Activated CD4-positive, alpha-beta memory T cell treated with anti-CD3 and anti-CD28 coated beads, Interleukin-2, amount 10 ng/mL, durations not matched to agents 7 days and 5 days (primary cell): Measurements from ENCODE around the gene RBM26. TPM values are rescaled to one million over a fixed set of nuclear protein-coding genes. Genes with fewer than 3 reads are reported as not detected.

ENCODE experiments used
- CTCF ChIA-PET: fragments of 350-600 bp; sonication (Branson Sonifier 250); formaldehyde crosslinking; loops from one replicate; lab custom pipeline; 2021; ENCODE audit warnings: antibody characterized with exemption, inconsistent platforms; lab: Charles Lee
- POLR2A ChIA-PET: fragments of 350-600 bp; sonication (Branson Sonifier 250); formaldehyde crosslinking; loops from one replicate; lab custom pipeline; 2021; ENCODE audit warnings: antibody characterized with exemption; lab: Charles Lee
- DNase-seq: peaks from one replicate; pipeline ENCODE4 v3.0.0-alpha.2; 2020
- H3K27ac Mint-ChIP-seq: one replicate; pipeline ENCODE4 v1.8.0; 2021; ENCODE audit warnings: mild to moderate bottlenecking, mixed read lengths
- H3K27me3 Mint-ChIP-seq: one replicate; pipeline ENCODE4 v1.8.0; 2021; ENCODE audit warnings: mixed read lengths
- H3K36me3 Mint-ChIP-seq: one replicate; pipeline ENCODE4 v1.8.0; 2021; ENCODE audit warnings: low read depth, mixed read lengths
- H3K4me1 Mint-ChIP-seq: one replicate; pipeline ENCODE4 v1.8.0; 2021; ENCODE audit warnings: mixed read lengths
- H3K4me3 Mint-ChIP-seq: one replicate; pipeline ENCODE4 v1.8.0; 2021; ENCODE audit warnings: mild to moderate bottlenecking, mixed read lengths
- H3K9me3 Mint-ChIP-seq: one replicate; pipeline ENCODE4 v1.8.0; 2021; ENCODE audit warnings: mixed read lengths
- total RNA-seq, 2 experiments: library from RNA; stranded (reverse); gene quantifications; one replicate each; pipeline ENCODE4 v1.2.3, GENCODE V29; 2021

The RBM26 gene
- 10 to 100 TPM; 51.1 to 52.0 TPM for total RNA-seq

GRCh38 chr13:79405831-79406596 is at the start of gene RBM26:
Gene RBM26 (minus strand): TSS chr13:79406255. CDS start chr13:79405774, 481 bp downstream.
- Mint-ChIP-seq H3K27me3 (no peaks in the 10 kb centered on the region), H3K4me3 (peak within 1 kb of the TSS; percentile 89), H3K36me3 (peaks cover 8% of the 10 kb centered on the region), H3K9me3 (no peaks in the 10 kb centered on the region), H3K4me1 (peaks cover 13% of the 10 kb centered on the region), H3K27ac (peak within 1 kb of the TSS; percentile 93)
- CTCF ChIA-PET: interaction anchor here (1.0 to 2.8 kb wide), 7 partner anchors 15 to 138 kb away, joined by 3 to 19 read pairs (median 6); partner anchors contain the start of gene NDFIP2
- DNase-seq: peak; percentile 94
- POLR2A ChIA-PET: interaction anchor here (0.8 to 6.5 kb wide), 19 partner anchors 8 to 212 kb away, joined by 3 to 55 read pairs (median 5); partner anchors contain the start of gene NDFIP2

GRCh38 chr13:79455331-79455730 is 49.3 kb upstream of the RBM26 start:
- Mint-ChIP-seq H3K27ac (no peak overlapping the region), H3K27me3 (no peaks in the 10 kb centered on the region), H3K4me1 (peaks cover 67% of the 10 kb centered on the region), H3K36me3 (peaks cover 4% of the 10 kb centered on the region), H3K4me3 (no peak overlapping the region), H3K9me3 (peaks cover 9% of the 10 kb centered on the region)
- DNase-seq: no peak
- CTCF ChIA-PET: interaction anchor here (0.7 kb wide), 1 partner anchor 86 kb away, joined by 4 read pairs; no protein-coding TSS in a partner anchor
- POLR2A ChIA-PET: interaction anchor here (1.0 kb wide), 1 partner anchor 9 kb away, joined by 3 read pairs; no protein-coding TSS in a partner anchor

- peaks cover 12% of the 10 kb centered on the region for H3K9me3 Mint-ChIP-seq
- H3K4me1 Mint-ChIP-seq: peaks cover 77% of the 10 kb centered on the region
- H3K4me3 Mint-ChIP-seq: no peak overlapping the region
- peak overlapping the region; percentile 89 for H3K27ac Mint-ChIP-seq
- peaks cover 5% of the 10 kb centered on the region for H3K36me3 Mint-ChIP-seq
- H3K27me3 Mint-ChIP-seq: no peaks in the 10 kb centered on the region
- no peak for DNase-seq
- CTCF ChIA-PET: interaction anchor here (1.5 to 1.8 kb wide), 4 partner anchors 28 to 93 kb away, joined by 3 to 14 read pairs (median 10); partner anchors contain the start of gene NDFIP2
- POLR2A ChIA-PET: interaction anchor here (1.4 to 2.2 kb wide), 6 partner anchors 20 to 70 kb away, joined by 4 to 27 read pairs (median 8); partner anchors contain the start of genes NDFIP2 and RBM26
Measured at GRCh38 chr13:79452239-79452913, 46.3 kb upstream of the RBM26 start.

GRCh38 chr13:79451500-79451962 is 45.5 kb upstream of the RBM26 start:
- DNase-seq: peak; percentile 93
- peaks cover 7% of the 10 kb centered on the region for H3K9me3 Mint-ChIP-seq
- H3K4me1 Mint-ChIP-seq: peaks cover 76% of the 10 kb centered on the region
- H3K27ac Mint-ChIP-seq: peak overlapping the region; percentile 89
- ChIA-PET POLR2A (interaction anchor here (1.0 to 2.2 kb wide), 10 partner anchors 15 to 89 kb away, joined by 3 to 27 read pairs (median 5); partner anchors contain the start of genes NDFIP2 and RBM26), CTCF (interaction anchor here (0.9 to 1.8 kb wide), 7 partner anchors 21 to 92 kb away, joined by 3 to 14 read pairs (median 4); partner anchors contain the start of gene NDFIP2)
- no peaks in the 10 kb centered on the region for H3K27me3 Mint-ChIP-seq
- peak overlapping the region; percentile 66 for H3K4me3 Mint-ChIP-seq
- H3K36me3 Mint-ChIP-seq: peaks cover 5% of the 10 kb centered on the region

- no peak for DNase-seq
- Mint-ChIP-seq H3K9me3 (peaks cover 7% of the 10 kb centered on the region), H3K4me3 (no peak overlapping the region), H3K4me1 (peaks cover 81% of the 10 kb centered on the region), H3K27me3 (no peaks in the 10 kb centered on the region), H3K27ac (no peak overlapping the region), H3K36me3 (peaks cover 5% of the 10 kb centered on the region)
- ChIA-PET POLR2A (no interaction called here), CTCF (interaction anchor here (0.7 kb wide), 1 partner anchor 42 kb away, joined by 3 read pairs; no protein-coding TSS in a partner anchor)
Measured at GRCh38 chr13:79450110-79450509, 44.1 kb upstream of the RBM26 start.

- Mint-ChIP-seq H3K9me3 (peaks cover 3% of the 10 kb centered on the region), H3K27me3 (no peaks in the 10 kb centered on the region), H3K4me3 (no peak overlapping the region), H3K27ac (peak overlapping the region; percentile 17), H3K36me3 (peaks cover 5% of the 10 kb centered on the region), H3K4me1 (peaks cover 73% of the 10 kb centered on the region)
- ChIA-PET POLR2A (interaction anchor here (1.2 kb wide), 1 partner anchor 33 kb away, joined by 5 read pairs; the partner anchor contains the start of gene NDFIP2), CTCF (no interaction called here)
- DNase-seq: no peak
Measured at GRCh38 chr13:79448413-79448812, 42.4 kb upstream of the RBM26 start.

GRCh38 chr13:79447741-79448140 is 41.7 kb upstream of the RBM26 start:
- POLR2A ChIA-PET: no interaction called here
- DNase-seq: no peak
- H3K4me1 Mint-ChIP-seq: peaks cover 67% of the 10 kb centered on the region
- H3K9me3 Mint-ChIP-seq: peaks cover 3% of the 10 kb centered on the region
- CTCF ChIA-PET: interaction anchor here (2.4 kb wide), 1 partner anchor 23 kb away, joined by 10 read pairs; no protein-coding TSS in a partner anchor
- H3K27ac Mint-ChIP-seq: peak overlapping the region; percentile 18
- peaks cover 5% of the 10 kb centered on the region for H3K36me3 Mint-ChIP-seq
- H3K27me3 Mint-ChIP-seq: no peaks in the 10 kb centered on the region
- H3K4me3 Mint-ChIP-seq: no peak overlapping the region

- ChIA-PET POLR2A (no interaction called here), CTCF (interaction anchor here (2.4 kb wide), 1 partner anchor 22 kb away, joined by 10 read pairs; no protein-coding TSS in a partner anchor)
- Mint-ChIP-seq H3K27ac (no peak overlapping the region), H3K27me3 (no peaks in the 10 kb centered on the region), H3K4me1 (peaks cover 61% of the 10 kb centered on the region), H3K36me3 (peaks cover 5% of the 10 kb centered on the region), H3K9me3 (peaks cover 3% of the 10 kb centered on the region), H3K4me3 (no peak overlapping the region)
- DNase-seq: no peak
Measured at GRCh38 chr13:79447141-79447540, 41.1 kb upstream of the RBM26 start.

- Mint-ChIP-seq H3K9me3 (peaks cover 3% of the 10 kb centered on the region), H3K4me3 (no peak overlapping the region), H3K36me3 (peaks cover 5% of the 10 kb centered on the region), H3K27ac (no peak overlapping the region), H3K27me3 (no peaks in the 10 kb centered on the region), H3K4me1 (peaks cover 50% of the 10 kb centered on the region)
- CTCF ChIA-PET: interaction anchor here (2.4 kb wide), 1 partner anchor 21 kb away, joined by 10 read pairs; no protein-coding TSS in a partner anchor
- no peak for DNase-seq
- POLR2A ChIA-PET: interaction anchor here (1.2 to 1.3 kb wide), 2 partner anchors 40 to 56 kb away, joined by 3 to 4 read pairs; partner anchors contain the start of gene RBM26
Measured at GRCh38 chr13:79445968-79446645, 40.1 kb upstream of the RBM26 start.

- ChIA-PET POLR2A (no interaction called here), CTCF (no interaction called here)
- H3K27ac Mint-ChIP-seq: no peak overlapping the region
- DNase-seq: no peak
- no peaks in the 10 kb centered on the region for H3K9me3 Mint-ChIP-seq
- no peak overlapping the region for H3K4me3 Mint-ChIP-seq
- no peaks in the 10 kb centered on the region for H3K27me3 Mint-ChIP-seq
- H3K36me3 Mint-ChIP-seq: no peaks in the 10 kb centered on the region
- peaks cover 20% of the 10 kb centered on the region for H3K4me1 Mint-ChIP-seq
Measured at GRCh38 chr13:79442706-79443105, 36.7 kb upstream of the RBM26 start.

GRCh38 chr13:79442221-79442620 is 36.2 kb upstream of the RBM26 start:
- no peaks in the 10 kb centered on the region for H3K27me3 Mint-ChIP-seq
- no peak overlapping the region for H3K4me3 Mint-ChIP-seq
- no peaks in the 10 kb centered on the region for H3K36me3 Mint-ChIP-seq
- no peak for DNase-seq
- POLR2A ChIA-PET: no interaction called here
- CTCF ChIA-PET: no interaction called here
- peaks cover 16% of the 10 kb centered on the region for H3K4me1 Mint-ChIP-seq
- H3K9me3 Mint-ChIP-seq: no peaks in the 10 kb centered on the region
- no peak overlapping the region for H3K27ac Mint-ChIP-seq

- Mint-ChIP-seq H3K4me1 (peaks cover 7% of the 10 kb centered on the region), H3K36me3 (no peaks in the 10 kb centered on the region), H3K4me3 (no peak overlapping the region), H3K27ac (no peak overlapping the region), H3K27me3 (no peaks in the 10 kb centered on the region), H3K9me3 (no peaks in the 10 kb centered on the region)
- POLR2A ChIA-PET: no interaction called here
- no peak for DNase-seq
- CTCF ChIA-PET: no interaction called here
Measured at GRCh38 chr13:79440958-79441528, 35.0 kb upstream of the RBM26 start.
